H9 (cell line): Measurements from ENCODE around the gene CCM2L. TPM values are rescaled to one million over a fixed set of nuclear protein-coding genes. Genes with fewer than 3 reads are reported as not detected.

ENCODE experiments used
- DNase-seq: peaks from one replicate; pipeline ENCODE4 v3.0.0-alpha.2; 2017
- H2AFZ ChIP-seq: one replicate; pipeline ENCODE4 v1.6.1; 2013; ENCODE audit warnings: mild to moderate bottlenecking, low read length, control low read depth, moderate library complexity
- H2AK5ac ChIP-seq: 2 replicates; pipeline ENCODE4 v1.6.1; 2013; ENCODE audit warnings: low read length, control low read depth, mixed read lengths; ENCODE audit not compliant: insufficient read length
- H2BK120ac ChIP-seq: one replicate; pipeline ENCODE4 v1.6.1; 2013; ENCODE audit warnings: low read depth, mild to moderate bottlenecking, low read length, control low read depth, inconsistent platforms; ENCODE audit not compliant: poor library complexity, severe bottlenecking
- H2BK12ac ChIP-seq: 2 replicates; pipeline ENCODE4 v1.6.1; 2013; ENCODE audit warnings: low read length, control low read depth, mixed read lengths, low read depth; ENCODE audit not compliant: insufficient read length
- H2BK15ac ChIP-seq: 2 replicates; pipeline ENCODE4 v1.6.1; 2013; ENCODE audit warnings: low read depth, low read length, control low read depth
- H2BK20ac ChIP-seq: one replicate; pipeline ENCODE4 v1.6.1; 2013; ENCODE audit warnings: low read depth, mild to moderate bottlenecking, low read length, control low read depth, inconsistent platforms; ENCODE audit not compliant: poor library complexity, severe bottlenecking
- H2BK5ac ChIP-seq: 2 replicates; pipeline ENCODE4 v1.6.1; 2013; ENCODE audit warnings: low read length, control low read depth, mixed read lengths; ENCODE audit not compliant: insufficient read length
- H3K14ac ChIP-seq: 2 replicates; pipeline ENCODE4 v1.6.1; 2013; ENCODE audit warnings: low read length, control low read depth; ENCODE audit not compliant: insufficient read depth
- H3K18ac ChIP-seq: 2 replicates; pipeline ENCODE4 v1.6.1; 2013; ENCODE audit warnings: low read depth, mild to moderate bottlenecking, mixed read lengths, low read length, control low read depth; ENCODE audit not compliant: insufficient read length
- H3K23ac ChIP-seq: 2 replicates; pipeline ENCODE4 v1.6.1; 2013; ENCODE audit warnings: low read length, control low read depth, mixed read lengths, low read depth; ENCODE audit not compliant: insufficient read length
- H3K23me2 ChIP-seq: 2 replicates; pipeline ENCODE4 v1.6.1; 2013; ENCODE audit warnings: low read depth, mild to moderate bottlenecking, mixed read lengths, low read length, control low read depth; ENCODE audit not compliant: insufficient read length, poor library complexity, severe bottlenecking
- H3K27ac ChIP-seq: 2 replicates; pipeline ENCODE4 v1.5.1; 2013; ENCODE audit warnings: low read length, control low read depth, mixed read lengths, low read depth; ENCODE audit not compliant: insufficient read length
- H3K27me3 ChIP-seq: 2 replicates; pipeline ENCODE4 v1.6.1; 2013; ENCODE audit warnings: low read length, control low read depth, inconsistent platforms; ENCODE audit not compliant: insufficient read depth
- H3K4ac ChIP-seq: 2 replicates; pipeline ENCODE4 v1.6.1; 2013; ENCODE audit warnings: low read depth, mild to moderate bottlenecking, control low read depth, inconsistent platforms, low read length, moderate library complexity
- H3K4me1 ChIP-seq: 2 replicates; pipeline ENCODE4 v1.6.1; 2013; ENCODE audit warnings: low read length, control low read depth, inconsistent platforms; ENCODE audit not compliant: insufficient read depth
- H3K4me2 ChIP-seq: 2 replicates; pipeline ENCODE4 v1.6.1; 2013; ENCODE audit warnings: low read length, control low read depth, mixed read lengths; ENCODE audit not compliant: insufficient read length, insufficient read depth
- H3K56ac ChIP-seq: 2 replicates; pipeline ENCODE4 v1.6.1; 2013; ENCODE audit warnings: low read depth, mild to moderate bottlenecking, mixed read lengths, low read length, control low read depth; ENCODE audit not compliant: insufficient read length
- H3K79me1 ChIP-seq: 2 replicates; pipeline ENCODE4 v1.6.1; 2013; ENCODE audit warnings: low read depth, mild to moderate bottlenecking, moderate library complexity, low read length, control low read depth, inconsistent platforms; ENCODE audit not compliant: insufficient read depth, poor library complexity, severe bottlenecking
- H3K79me2 ChIP-seq: 2 replicates; pipeline ENCODE4 v1.6.1; 2013; ENCODE audit warnings: low read length, control low read depth, inconsistent platforms; ENCODE audit not compliant: insufficient read depth
- H3K9ac ChIP-seq: 2 replicates; pipeline ENCODE4 v1.6.1; 2013; ENCODE audit warnings: low read length, control low read depth, mixed read lengths; ENCODE audit not compliant: insufficient read length; ENCODE audit errors: extremely low read depth
- H3K9me3 ChIP-seq: one replicate; pipeline ENCODE4 v1.6.1; 2013; ENCODE audit warnings: low read depth, low read length, inconsistent platforms; ENCODE audit not compliant: control insufficient read depth
- H3T11ph ChIP-seq: one replicate; pipeline ENCODE4 v1.6.1; 2013; ENCODE audit warnings: mild to moderate bottlenecking, low read length, control low read depth, inconsistent platforms
- H4K20me1 ChIP-seq: one replicate; pipeline ENCODE4 v1.6.1; 2013; ENCODE audit not compliant: control insufficient read depth, insufficient read length, insufficient read depth
- H4K5ac ChIP-seq: 2 replicates; pipeline ENCODE4 v1.6.1; 2013; ENCODE audit warnings: low read depth, mild to moderate bottlenecking, mixed read lengths, low read length, control low read depth; ENCODE audit not compliant: insufficient read length
- H4K8ac ChIP-seq: replicated peaks from 2 replicates; pipeline ENCODE4 v1.6.1; 2013; ENCODE audit warnings: low read length, control low read depth, mixed read lengths, low read depth; ENCODE audit not compliant: insufficient read length
- H4K91ac ChIP-seq: 2 replicates; pipeline ENCODE4 v1.6.1; 2013; ENCODE audit warnings: low read depth, mild to moderate bottlenecking, moderate library complexity, mixed read lengths, low read length, control low read depth; ENCODE audit not compliant: insufficient read length
- H3K27ac Mint-ChIP-seq, 3 experiments: 2 replicates in 2 of 3; 3 replicates in 1 of 3; pipeline ENCODE4 v1.8.0; 2020 to 2021; ENCODE audit warnings: mixed read lengths in 3 of 3, mild to moderate bottlenecking in 1 of 3, moderate library complexity in 1 of 3
- H3K27me3 Mint-ChIP-seq: 2 replicates; pipeline ENCODE4 v1.8.0; 2021; ENCODE audit warnings: low read depth, mild to moderate bottlenecking, moderate library complexity, mixed read lengths
- H3K36me3 Mint-ChIP-seq, 3 experiments: 2 replicates in 2 of 3; 3 replicates in 1 of 3; pipeline ENCODE4 v1.8.0; 2020 to 2021; ENCODE audit warnings: low read depth in 3 of 3, mixed read lengths in 3 of 3; ENCODE audit not compliant: insufficient read depth in 1 of 3
- H3K4me1 Mint-ChIP-seq, 2 experiments: 2 replicates each; pipeline ENCODE4 v1.8.0; 2020; ENCODE audit warnings: mixed read lengths in 2 of 2
- H3K4me3 Mint-ChIP-seq, 2 experiments: 2 replicates in 1 of 2; 3 replicates in 1 of 2; pipeline ENCODE4 v1.8.0; 2020 to 2021; ENCODE audit warnings: mild to moderate bottlenecking in 2 of 2, mixed read lengths in 2 of 2, moderate library complexity in 1 of 2
- H3K9me3 Mint-ChIP-seq, 2 experiments: 2 replicates in 1 of 2; 3 replicates in 1 of 2; pipeline ENCODE4 v1.8.0; 2020; ENCODE audit warnings: mild to moderate bottlenecking in 2 of 2, mixed read lengths in 2 of 2, moderate library complexity in 1 of 2
- CTCF ChIP-seq: fragments of 200-600 bp; sonication (generic); conservative IDR thresholded peaks from 3 replicates; pipeline ENCODE4 v1.8.0; 2021; ENCODE audit warnings: antibody characterized with exemption, mild to moderate bottlenecking
- WGBS: extraction: QIAGEN DNeasy Blood & Tissue Kit; methylation state at CpG from one replicate; pipeline ENCODE4 v1.1.7; 2013; ENCODE audit warnings: missing lambda C conversion rate, low lambda C conversion rate, mixed read lengths; ENCODE audit not compliant: insufficient read length; ENCODE audit errors: extremely low coverage; 5-methylcytosine and 5-hydroxymethylcytosine counted together
- total RNA-seq: library from RNA; stranded (reverse); gene quantifications from 2 replicates; pipeline ENCODE4 v1.2.1, GENCODE V29; 2021

Gene CCM2L
- total RNA-seq, 1 experiment from 2014 or later: 4.6 TPM

- H3K27ac ChIP-seq: no peak overlapping the region
- H3K14ac ChIP-seq: no peak overlapping the region
Measured at GRCh38 chr20:31974296-31974695, 35.9 kb upstream of the CCM2L start.

More at GRCh38 chr20:31974296-31974695, 35.9 kb upstream of the CCM2L start:
- H3K23ac ChIP-seq: no peak overlapping the region
- no peak overlapping the region for H3K4ac ChIP-seq
- no peak for DNase-seq
- no peak overlapping the region for H3K4me2 ChIP-seq
- no peak overlapping the region for H2BK5ac ChIP-seq
- TF ChIP-seq CTCF: no peak
- Mint-ChIP-seq H3K4me1 (peaks cover 18 to 35% of the 10 kb centered on the region in 2 experiments), H3K9me3 (no peaks in the 10 kb centered on the region; a peak in 1 of 5 replicates), H3K4me3 (no peak overlapping the region), H3K27ac (peak overlapping the region in 1 of 3 experiments; percentile 62; a peak in 1 of 7 replicates), H3K27me3 (peaks cover 36% of the 10 kb centered on the region), H3K36me3 (no peaks in the 10 kb centered on the region)
- no peak overlapping the region for H4K91ac ChIP-seq
- peaks cover under 1% of the 10 kb centered on the region; the same call in 1 of the 2 replicates for H3K27me3 ChIP-seq
- H3K4me1 ChIP-seq: no peaks in the 10 kb centered on the region; the same call in 1 of the 2 replicates
- no CpG with 5 or more reads among the region's 2 CpGs for WGBS
- no peak overlapping the region for H2BK120ac ChIP-seq
- no peak overlapping the region for H3K9ac ChIP-seq
- H4K8ac ChIP-seq: no peak overlapping the region
- H2AFZ ChIP-seq: no peak overlapping the region
- H3K23me2 ChIP-seq: no peaks in the 10 kb centered on the region
- H3K56ac ChIP-seq: no peak overlapping the region
- no peak overlapping the region for H3T11ph ChIP-seq
- no peak overlapping the region for H2AK5ac ChIP-seq
- H3K79me2 ChIP-seq: no peaks in the 10 kb centered on the region
- H2BK12ac ChIP-seq: no peak overlapping the region
- no peak overlapping the region for H3K18ac ChIP-seq
- H4K20me1 ChIP-seq: no peaks in the 10 kb centered on the region
- H2BK20ac ChIP-seq: no peak overlapping the region
- H2BK15ac ChIP-seq: no peak overlapping the region
- H4K5ac ChIP-seq: no peak overlapping the region
- no peaks in the 10 kb centered on the region for H3K79me1 ChIP-seq
- no peaks in the 10 kb centered on the region for H3K9me3 ChIP-seq
